Right ventricle myocardium inferior (tissue), 1 donor: ENCODE data around the gene APOBEC4. TPM values are rescaled to one million over a fixed set of nuclear protein-coding genes. Genes with fewer than 3 reads are reported as not detected.

ENCODE experiments used
- total RNA-seq: library from RNA; stranded (reverse); fragmentation: NEBNext Ultra II Directional; extraction: Animal tissue kit (Norgen Biotek cat#: 25700); gene quantifications from one replicate; pipeline ENCODE4 v1.2.1, GENCODE V29; 2021
- donor health status: DM: no; HTN: yes; CAD: no; lungs with severe emphysema.

The APOBEC4 gene
- total RNA-seq, 1 donor from 2014 or later: not detected

Other genes with a start within 250 kb of the APOBEC4 start
- gene NMNAT2, start 234.9 kb downstream of the APOBEC4 start, total RNA-seq: 2.1 TPM
- gene SMG7, start 180.8 kb downstream of the APOBEC4 start, total RNA-seq: 45.5 TPM
- gene NCF2, start 62.9 kb downstream of the APOBEC4 start, total RNA-seq: 6.7 TPM
- 40.2 TPM for gene ARPC5, start 17.5 kb downstream of the APOBEC4 start, total RNA-seq
- 18.9 TPM for gene RGL1, start 151.8 kb upstream of the APOBEC4 start, total RNA-seq